ENCODE data around the gene SPOCK1.

SPOCK1 gene

GRCh38 chr5:137402436-137403187 is 96.5 kb downstream of the SPOCK1 start:
- TF ChIP-seq CTCF (conservative IDR thresholded peaks at IDR 0.05; ENCODE audit: low read depth, low read length): no peak
- no peak overlapping the region for H3K4me3 ChIP-seq (ENCODE audit: low read length)
- no peak for DNase-seq (ENCODE audit: low read depth)

- H3K4me3 ChIP-seq (ENCODE audit: low read length): no peak overlapping the region
- no peak for DNase-seq (ENCODE audit: low read depth)
- no peak for TF ChIP-seq CTCF (conservative IDR thresholded peaks at IDR 0.05; ENCODE audit: low read depth, low read length)
These were observed 97.2 kb downstream of the SPOCK1 start for GRCh38 chr5:137401946-137402345.

GRCh38 chr5:137400571-137400970 is 98.6 kb downstream of the SPOCK1 start:
- no peak overlapping the region for H3K4me3 ChIP-seq (ENCODE audit: low read length)

GRCh38 chr5:137399911-137400310 is 99.2 kb downstream of the SPOCK1 start:
- DNase-seq (ENCODE audit: low read depth): no peak
- H3K4me3 ChIP-seq (ENCODE audit: low read length): no peak overlapping the region
- no peak for TF ChIP-seq CTCF (conservative IDR thresholded peaks at IDR 0.05; ENCODE audit: low read depth, low read length)

More at GRCh38 chr5:137400571-137400970, 98.6 kb downstream of the SPOCK1 start:
- no peak for DNase-seq (ENCODE audit: low read depth)
- TF ChIP-seq CTCF (conservative IDR thresholded peaks at IDR 0.05; ENCODE audit: low read depth, low read length): no peak

- DNase-seq (ENCODE audit: low read depth): no peak
- no peak overlapping the region for H3K4me3 ChIP-seq (ENCODE audit: low read length)
- TF ChIP-seq CTCF (conservative IDR thresholded peaks at IDR 0.05; ENCODE audit: low read depth, low read length): no peak
These were observed 100.4 kb downstream of the SPOCK1 start for GRCh38 chr5:137398751-137399150.

GRCh38 chr5:137398154-137398553 is 101.0 kb downstream of the SPOCK1 start:
- H3K4me3 ChIP-seq (ENCODE audit: low read length): no peak overlapping the region
- no peak for DNase-seq (ENCODE audit: low read depth)
- no peak for TF ChIP-seq CTCF (conservative IDR thresholded peaks at IDR 0.05; ENCODE audit: low read depth, low read length)
